AG04450 (cell line): ENCODE results near the gene TSPO. TPM values are rescaled to one million over a fixed set of nuclear protein-coding genes. Genes with fewer than 3 reads are reported as not detected.

Experiments used
- CTCF ChIA-PET: fragments of 300-600, 350-600 bp; formaldehyde crosslinking; extraction: SDS; loops from one replicate; lab custom pipeline; 2022; ENCODE audit warnings: antibody characterized with exemption, inconsistent platforms; lab: Charles Lee
- POLR2A ChIA-PET: fragments of 350-600 bp; formaldehyde crosslinking; extraction: SDS; loops from one replicate; lab custom pipeline; 2021; ENCODE audit warnings: antibody characterized with exemption, inconsistent platforms; lab: Yijun Ruan, JAX
- DNase-seq: peaks from one replicate; pipeline ENCODE4 v3.0.0-alpha.2; 2011; ENCODE audit warnings: low read depth, low spot score
- H3K27ac ChIP-seq: one replicate; pipeline ENCODE4 v1.5.1; 2012; ENCODE audit warnings: low read depth, low read length, control low read depth
- H3K27me3 ChIP-seq: one replicate; pipeline ENCODE4 v1.6.0; 2012; ENCODE audit warnings: low read length; ENCODE audit not compliant: control insufficient read depth, insufficient read depth
- H3K4me3 ChIP-seq: 2 replicates; pipeline ENCODE4 v1.5.1; 2011; ENCODE audit warnings: mild to moderate bottlenecking, low read depth, low read length, control low read depth
- H3K9me3 ChIP-seq: 2 replicates; pipeline ENCODE4 v1.5.1; 2012; ENCODE audit warnings: low read length; ENCODE audit not compliant: control insufficient read depth, insufficient read depth
- polyA plus RNA-seq: library from polyadenylated mRNA; depleted of rRNA; stranded (reverse); fragments of >200 nt; gene quantifications from 2 replicates; pipeline ENCODE4 v1.2.3, GENCODE V29; 2011
- TF ChIP-seq, protein P1 (sequence below): IDR thresholded peaks from 2 replicates; pipeline ENCODE4 v1.5.1; 2011; ENCODE audit warnings: low read depth, low read length, control low read depth, inconsistent platforms

The TSPO gene
- polyA plus RNA-seq, 1 experiment: 107 TPM

- TF ChIP-seq, protein P1, sequence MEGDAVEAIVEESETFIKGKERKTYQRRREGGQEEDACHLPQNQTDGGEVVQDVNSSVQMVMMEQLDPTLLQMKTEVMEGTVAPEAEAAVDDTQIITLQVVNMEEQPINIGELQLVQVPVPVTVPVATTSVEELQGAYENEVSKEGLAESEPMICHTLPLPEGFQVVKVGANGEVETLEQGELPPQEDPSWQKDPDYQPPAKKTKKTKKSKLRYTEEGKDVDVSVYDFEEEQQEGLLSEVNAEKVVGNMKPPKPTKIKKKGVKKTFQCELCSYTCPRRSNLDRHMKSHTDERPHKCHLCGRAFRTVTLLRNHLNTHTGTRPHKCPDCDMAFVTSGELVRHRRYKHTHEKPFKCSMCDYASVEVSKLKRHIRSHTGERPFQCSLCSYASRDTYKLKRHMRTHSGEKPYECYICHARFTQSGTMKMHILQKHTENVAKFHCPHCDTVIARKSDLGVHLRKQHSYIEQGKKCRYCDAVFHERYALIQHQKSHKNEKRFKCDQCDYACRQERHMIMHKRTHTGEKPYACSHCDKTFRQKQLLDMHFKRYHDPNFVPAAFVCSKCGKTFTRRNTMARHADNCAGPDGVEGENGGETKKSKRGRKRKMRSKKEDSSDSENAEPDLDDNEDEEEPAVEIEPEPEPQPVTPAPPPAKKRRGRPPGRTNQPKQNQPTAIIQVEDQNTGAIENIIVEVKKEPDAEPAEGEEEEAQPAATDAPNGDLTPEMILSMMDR: no peak
- no peak overlapping the region for H3K27ac ChIP-seq
- peaks cover 12% of the 10 kb centered on the region for H3K27me3 ChIP-seq
- H3K4me3 ChIP-seq: no peak overlapping the region
- no peak for DNase-seq
- CTCF ChIA-PET: interaction anchor here (1.2 kb wide), 1 partner anchor 22 kb away, joined by 3 read pairs; no protein-coding TSS in a partner anchor
- H3K9me3 ChIP-seq: no peaks in the 10 kb centered on the region
- POLR2A ChIA-PET: no interaction called here
These were observed 58.1 kb downstream of the TSPO start for GRCh38 chr22:43209523-43209890.

DNA sequence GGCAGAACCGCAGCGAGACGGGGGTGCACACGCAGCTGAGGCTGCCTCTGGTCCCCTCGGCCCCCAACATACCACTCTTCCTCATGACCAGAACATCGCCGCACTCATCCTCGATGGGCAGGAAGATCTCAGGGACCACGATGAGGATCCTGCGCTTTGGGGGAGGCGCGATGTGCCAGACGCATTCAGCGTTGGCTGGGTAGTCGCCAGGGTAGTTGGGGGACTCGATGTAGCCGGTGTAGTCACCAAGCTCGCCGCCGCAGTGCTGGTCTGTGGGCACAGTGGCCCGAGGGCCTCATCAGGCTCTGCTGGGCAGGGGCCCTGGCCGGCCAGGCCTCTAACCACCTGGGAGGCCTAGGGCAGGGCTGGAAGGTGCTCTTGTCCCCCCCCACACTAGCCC, 58.6 kb downstream of the TSPO start:
- Histone ChIP-seq H3K4me3 (no peak overlapping the region), H3K27ac (no peak overlapping the region), H3K27me3 (peaks cover 16% of the 10 kb centered on the region), H3K9me3 (no peaks in the 10 kb centered on the region)
- CTCF ChIA-PET: interaction anchor here (1.2 kb wide), 1 partner anchor 21 kb away, joined by 3 read pairs; no protein-coding TSS in a partner anchor
- POLR2A ChIA-PET: no interaction called here
- no peak for DNase-seq
- TF ChIP-seq, protein P1: no peak

- DNase-seq: no peak
- POLR2A ChIA-PET: no interaction called here
- no peak overlapping the region for H3K4me3 ChIP-seq
- no peak overlapping the region for H3K27ac ChIP-seq
- CTCF ChIA-PET: no interaction called here
- H3K9me3 ChIP-seq: no peaks in the 10 kb centered on the region
- H3K27me3 ChIP-seq: peaks cover 19% of the 10 kb centered on the region
- TF ChIP-seq, protein P1: no peak
These were observed 59.5 kb downstream of the TSPO start for GRCh38 chr22:43210631-43211515.

GRCh38 chr22:43211941-43212433, 60.6 kb downstream of the TSPO start:
- CTCF ChIA-PET: no interaction called here
- no peak for DNase-seq
- no peak overlapping the region for H3K27ac ChIP-seq
- TF ChIP-seq, protein P1: no peak
- peaks cover 19% of the 10 kb centered on the region for H3K27me3 ChIP-seq
- POLR2A ChIA-PET: no interaction called here
- no peak overlapping the region for H3K4me3 ChIP-seq
- H3K9me3 ChIP-seq: no peaks in the 10 kb centered on the region

DNA sequence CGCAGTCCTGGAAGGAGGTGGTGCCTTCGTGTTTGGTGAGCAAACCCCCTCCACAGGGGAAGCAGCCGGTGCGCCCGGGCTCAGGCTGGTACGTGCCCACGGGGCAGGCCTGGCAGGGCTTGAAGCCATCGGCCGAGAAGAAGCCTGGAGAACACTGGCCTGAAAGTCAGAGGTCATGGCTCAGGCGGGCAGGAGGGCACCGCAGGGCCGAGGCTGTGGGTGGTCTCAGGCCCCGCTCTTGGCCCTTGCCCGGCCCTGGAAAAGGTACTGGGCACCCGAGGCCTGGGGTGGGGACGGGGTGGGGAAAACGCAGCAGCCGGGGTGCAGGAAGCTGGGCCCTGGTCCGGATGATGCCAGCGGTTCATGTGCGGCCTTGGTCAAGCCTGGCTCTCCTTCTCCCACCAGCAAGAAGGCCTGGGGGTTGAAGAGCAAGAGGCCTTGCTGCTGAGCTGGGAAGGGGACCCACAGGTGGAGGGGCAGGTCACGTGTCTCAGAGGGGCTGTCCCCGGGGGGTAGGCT, 61.1 kb downstream of the TSPO start:
- no peaks in the 10 kb centered on the region for H3K9me3 ChIP-seq
- DNase-seq: no peak
- peaks cover 18% of the 10 kb centered on the region for H3K27me3 ChIP-seq
- POLR2A ChIA-PET: no interaction called here
- no peak overlapping the region for H3K27ac ChIP-seq
- CTCF ChIA-PET: interaction anchor here (1.1 kb wide), 1 partner anchor 174 kb away, joined by 3 read pairs; no protein-coding TSS in a partner anchor
- TF ChIP-seq, protein P1: no peak
- no peak overlapping the region for H3K4me3 ChIP-seq
